IMR-90 (cell line): ENCODE measurements around the gene SLC26A1. TPM values are rescaled to one million over a fixed set of nuclear protein-coding genes. Genes with fewer than 3 reads are reported as not detected.

Source experiments
- ATAC-seq: fragments of 200-7000 bp; cut with Tn5 transposase; 2 replicates; pipeline ENCODE4 v1.9.1; 2020; ENCODE audit warnings: low read depth, mild to moderate bottlenecking, moderate library complexity
- BruUV-seq: library from RNA; stranded (reverse); fragments of 400-500 nt; replicated peaks from 2 replicates; lab custom pipeline; 2021; lab: Mats Ljungman, UMichigan
- CTCF ChIA-PET: fragments of 300-600 bp; formaldehyde crosslinking; extraction: SDS; loops from one replicate; lab custom pipeline; 2021; ENCODE audit warnings: antibody characterized with exemption; lab: Yijun Ruan, JAX
- POLR2A ChIA-PET: fragments of 300-600 bp; sonication (Branson Sonifier 250); formaldehyde crosslinking; loops from one replicate; lab custom pipeline; 2022; ENCODE audit warnings: antibody characterized with exemption; ENCODE audit not compliant: unreplicated experiment; lab: Charles Lee
- DNase-seq: peaks from one replicate; pipeline ENCODE4 v3.0.0; 2013
- H2AFZ ChIP-seq: replicated peaks from 2 replicates; pipeline ENCODE3; 2013; ENCODE audit warnings: low read length, mild to moderate bottlenecking; ENCODE audit not compliant: poor library complexity
- H2AK5ac ChIP-seq: 2 replicates; pipeline ENCODE4 v1.6.1; 2013; ENCODE audit warnings: low read depth, low read length, inconsistent platforms
- H2AK9ac ChIP-seq: replicated peaks from 2 replicates; pipeline ENCODE3; 2013; ENCODE audit warnings: mild to moderate bottlenecking, low read depth, low read length, moderate library complexity; ENCODE audit not compliant: poor library complexity
- H2BK120ac ChIP-seq: 2 replicates; pipeline ENCODE4 v1.6.1; 2013; ENCODE audit warnings: low read depth, low read length, inconsistent platforms
- H2BK15ac ChIP-seq: 3 replicates; pipeline ENCODE4 v1.6.1; 2013; ENCODE audit warnings: low read depth, low read length, inconsistent platforms
- H2BK20ac ChIP-seq: 2 replicates; pipeline ENCODE4 v1.6.1; 2013; ENCODE audit warnings: low read depth, mild to moderate bottlenecking, inconsistent platforms, low read length, moderate library complexity
- H2BK5ac ChIP-seq: 2 replicates; pipeline ENCODE4 v1.6.1; 2013; ENCODE audit warnings: mild to moderate bottlenecking, low read depth, low read length, inconsistent platforms; ENCODE audit not compliant: poor library complexity, severe bottlenecking
- H3K14ac ChIP-seq: replicated peaks from 2 replicates; pipeline ENCODE4 v1.6.1; 2013; ENCODE audit warnings: low read depth, low read length, inconsistent platforms
- H3K18ac ChIP-seq: 2 replicates; pipeline ENCODE4 v1.6.1; 2013; ENCODE audit warnings: low read depth, low read length, control low read depth
- H3K23ac ChIP-seq: 2 replicates; pipeline ENCODE4 v1.6.1; 2013; ENCODE audit warnings: low read depth, low read length, inconsistent platforms
- H3K27ac ChIP-seq: 2 replicates; pipeline ENCODE4 v1.5.1; 2013; ENCODE audit warnings: mild to moderate bottlenecking, control low read depth, low read length; ENCODE audit not compliant: insufficient read depth
- H3K27me3 ChIP-seq: 2 replicates; pipeline ENCODE4 v1.6.1; 2013; ENCODE audit warnings: low read length; ENCODE audit not compliant: control insufficient read depth, insufficient read depth
- H3K36me3 ChIP-seq: 2 replicates; pipeline ENCODE4 v1.6.1; 2013; ENCODE audit warnings: low read length, mixed read lengths; ENCODE audit not compliant: control insufficient read depth, insufficient read depth
- H3K4ac ChIP-seq: 2 replicates; pipeline ENCODE4 v1.6.1; 2013; ENCODE audit warnings: low read depth, low read length, inconsistent platforms
- H3K4me1 ChIP-seq: 2 replicates; pipeline ENCODE4 v1.6.1; 2013; ENCODE audit warnings: low read length, mixed read lengths; ENCODE audit not compliant: control insufficient read depth, insufficient read depth
- H3K4me2 ChIP-seq: 2 replicates; pipeline ENCODE4 v1.6.1; 2013; ENCODE audit warnings: low read depth, mild to moderate bottlenecking, control low read depth, low read length, moderate library complexity
- H3K4me3 ChIP-seq: 2 replicates; pipeline ENCODE4 v1.5.1; 2013; ENCODE audit warnings: low read depth, mild to moderate bottlenecking, control low read depth, low read length, moderate library complexity; ENCODE audit not compliant: insufficient read depth
- H3K56ac ChIP-seq: 2 replicates; pipeline ENCODE4 v1.6.1; 2013; ENCODE audit warnings: low read length, inconsistent platforms; ENCODE audit not compliant: insufficient read depth; ENCODE audit errors: extremely low read depth
- H3K79me1 ChIP-seq, 2 experiments: 2 replicates each; pipeline ENCODE4 v1.6.1; 2013; ENCODE audit warnings: low read length in 2 of 2, inconsistent platforms in 1 of 2, low read depth in 1 of 2
- H3K9ac ChIP-seq: 2 replicates; pipeline ENCODE4 v1.6.1; 2013; ENCODE audit warnings: low read depth, low read length, control low read depth
- H3K9me1 ChIP-seq: 2 replicates; pipeline ENCODE4 v1.6.1; 2013; ENCODE audit warnings: low read length, inconsistent platforms; ENCODE audit not compliant: insufficient read depth
- H3K9me3 ChIP-seq: 2 replicates; pipeline ENCODE4 v1.6.1; 2013; ENCODE audit warnings: low read length; ENCODE audit not compliant: control insufficient read depth, insufficient read depth
- H4K20me1 ChIP-seq: 2 replicates; pipeline ENCODE4 v1.6.1; 2013; ENCODE audit warnings: low read length, inconsistent platforms; ENCODE audit not compliant: insufficient read depth
- H4K5ac ChIP-seq: 2 replicates; pipeline ENCODE4 v1.6.1; 2013; ENCODE audit warnings: mild to moderate bottlenecking, low read depth, low read length, control low read depth
- H4K8ac ChIP-seq, 2 experiments: 2 replicates each; pipeline ENCODE4 v1.6.1; 2013; ENCODE audit warnings: low read depth in 2 of 2, low read length in 2 of 2, control low read depth in 1 of 2, inconsistent platforms in 1 of 2
- H4K91ac ChIP-seq: 2 replicates; pipeline ENCODE4 v1.6.1; 2013; ENCODE audit warnings: low read depth, low read length, inconsistent platforms; ENCODE audit not compliant: insufficient read depth
- ELK1 ChIP-seq: fragments of 150-350 bp; IDR thresholded peaks from 2 replicates; pipeline ENCODE4 v1.6.1; 2016; ENCODE audit warnings: low read depth, mild to moderate bottlenecking, low read length, moderate library complexity, borderline replicate concordance
- MAZ ChIP-seq: IDR thresholded peaks from 2 replicates; pipeline ENCODE4 v1.6.1; 2012; ENCODE audit warnings: low read depth, mild to moderate bottlenecking, low read length, improper control_type of control experiment, moderate library complexity, borderline replicate concordance
- USF2 ChIP-seq: fragments of 150-350 bp; IDR thresholded peaks from 2 replicates; pipeline ENCODE4 v1.6.1; 2017; ENCODE audit warnings: mild to moderate bottlenecking, antibody characterized with exemption, low read length, low read depth
- WGBS, 2 experiments: methylation state at CpG; one replicate each; pipeline versions ENCODE4 v1.1.5 to v1.1.7; 2013; ENCODE audit warnings: missing lambda C conversion rate in 2 of 2; ENCODE audit not compliant: insufficient read length in 1 of 2; ENCODE audit errors: extremely low coverage in 2 of 2; 5-methylcytosine and 5-hydroxymethylcytosine counted together
- dilution Hi-C: fragments of 300-500 bp; cut with HindIII; formaldehyde crosslinking; loops from one replicate; pipeline ENCODE4 v1.14.3; 2018; ENCODE audit warnings: low sequenced_read_pairs; ENCODE audit not compliant: unreplicated experiment
- in situ Hi-C: fragments of 300-500 bp; cut with MboI; formaldehyde crosslinking; loops from 3 replicates; pipeline ENCODE4 v1.14.3; 2019; ENCODE audit warnings: low sequenced_read_pairs, inconsistent platforms, mixed read lengths
- intact Hi-C: fragments of 100-400 bp; cut with micrococcal nuclease; formaldehyde crosslinking; loops from 2 replicates; pipeline ENCODE4 v1.10.0; 2022
- polyA plus RNA-seq, 3 experiments: library from polyadenylated mRNA; depleted of rRNA; stranded (reverse); fragments of >200 nt; gene quantifications; 2 replicates each; pipeline ENCODE4 v1.2.3, GENCODE V29; 2012; ENCODE audit warnings: low replicate concordance in 1 of 3
- total RNA-seq: library from RNA; depleted of rRNA; stranded (reverse); fragments of >200 nt; gene quantifications from 2 replicates; pipeline ENCODE4 v1.2.3, GENCODE V29; 2012
- TF ChIP-seq, protein P1 (sequence below): conservative IDR thresholded peaks from 2 replicates; pipeline ENCODE4 v1.5.1; 2012; ENCODE audit warnings: mild to moderate bottlenecking, low read depth, low read length, improper control_type of control experiment

The SLC26A1 gene
- total and polyA plus RNA-seq, 2 of the 4 experiments (the other 2 are of a cell fraction), result 0.09 TPM; not detected in 1

GRCh38 chr4:962231-963208, 30.7 kb downstream of the SLC26A1 start:
- Histone ChIP-seq H3K36me3 (peaks cover 66% of the 10 kb centered on the region), H2BK120ac (no peak overlapping the region), H3K14ac (no peak overlapping the region), H2BK20ac (no peak overlapping the region), H3K18ac (no peak overlapping the region), H3K9ac (no peak overlapping the region), H4K8ac (no peak overlapping the region), H3K9me1 (no peaks in the 10 kb centered on the region), H2AFZ (peak overlapping the region; percentile 43), H3K56ac (no peak overlapping the region), H2BK5ac (no peak overlapping the region), H4K20me1 (no peaks in the 10 kb centered on the region; the same call in 1 of the 2 replicates), H3K4me1 (no peaks in the 10 kb centered on the region), H3K27ac (no peak overlapping the region), H3K4ac (no peak overlapping the region), H3K4me2 (no peak overlapping the region), H2AK9ac (peak overlapping the region; percentile 42), H4K5ac (no peak overlapping the region), H3K27me3 (no peaks in the 10 kb centered on the region), H3K79me1 (no peaks in the 10 kb centered on the region), H3K9me3 (no peaks in the 10 kb centered on the region), H4K91ac (no peak overlapping the region), H3K23ac (no peak overlapping the region), H2AK5ac (no peak overlapping the region), H3K4me3 (no peak overlapping the region), H2BK15ac (no peak overlapping the region)
- DNase-seq, result no peak
- WGBS, 2 experiments, result 97% methylated on average over 31 of the region's 54 CpGs; no CpG with 5 or more reads in 1 of the 2 experiments
- ATAC-seq, result no peak
- intact Hi-C loops (no loop called here), in situ Hi-C loops (no loop called here), dilution Hi-C loops (no loop called here)
- CTCF ChIA-PET, result no interaction called here
- no TSS peak for BruUV-seq
- TF ChIP-seq, protein P1, sequence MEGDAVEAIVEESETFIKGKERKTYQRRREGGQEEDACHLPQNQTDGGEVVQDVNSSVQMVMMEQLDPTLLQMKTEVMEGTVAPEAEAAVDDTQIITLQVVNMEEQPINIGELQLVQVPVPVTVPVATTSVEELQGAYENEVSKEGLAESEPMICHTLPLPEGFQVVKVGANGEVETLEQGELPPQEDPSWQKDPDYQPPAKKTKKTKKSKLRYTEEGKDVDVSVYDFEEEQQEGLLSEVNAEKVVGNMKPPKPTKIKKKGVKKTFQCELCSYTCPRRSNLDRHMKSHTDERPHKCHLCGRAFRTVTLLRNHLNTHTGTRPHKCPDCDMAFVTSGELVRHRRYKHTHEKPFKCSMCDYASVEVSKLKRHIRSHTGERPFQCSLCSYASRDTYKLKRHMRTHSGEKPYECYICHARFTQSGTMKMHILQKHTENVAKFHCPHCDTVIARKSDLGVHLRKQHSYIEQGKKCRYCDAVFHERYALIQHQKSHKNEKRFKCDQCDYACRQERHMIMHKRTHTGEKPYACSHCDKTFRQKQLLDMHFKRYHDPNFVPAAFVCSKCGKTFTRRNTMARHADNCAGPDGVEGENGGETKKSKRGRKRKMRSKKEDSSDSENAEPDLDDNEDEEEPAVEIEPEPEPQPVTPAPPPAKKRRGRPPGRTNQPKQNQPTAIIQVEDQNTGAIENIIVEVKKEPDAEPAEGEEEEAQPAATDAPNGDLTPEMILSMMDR, result no peak
- TF ChIP-seq MAZ, result no peak
- TF ChIP-seq USF2, result no peak
- no peak for TF ChIP-seq ELK1
- POLR2A ChIA-PET, result no interaction called here
